ENCODE results near the gene CTSA.

GRCh38 chr20:45912344-45912682 is 21.2 kb downstream of the CTSA start:
- TF ChIP-seq, protein P1, sequence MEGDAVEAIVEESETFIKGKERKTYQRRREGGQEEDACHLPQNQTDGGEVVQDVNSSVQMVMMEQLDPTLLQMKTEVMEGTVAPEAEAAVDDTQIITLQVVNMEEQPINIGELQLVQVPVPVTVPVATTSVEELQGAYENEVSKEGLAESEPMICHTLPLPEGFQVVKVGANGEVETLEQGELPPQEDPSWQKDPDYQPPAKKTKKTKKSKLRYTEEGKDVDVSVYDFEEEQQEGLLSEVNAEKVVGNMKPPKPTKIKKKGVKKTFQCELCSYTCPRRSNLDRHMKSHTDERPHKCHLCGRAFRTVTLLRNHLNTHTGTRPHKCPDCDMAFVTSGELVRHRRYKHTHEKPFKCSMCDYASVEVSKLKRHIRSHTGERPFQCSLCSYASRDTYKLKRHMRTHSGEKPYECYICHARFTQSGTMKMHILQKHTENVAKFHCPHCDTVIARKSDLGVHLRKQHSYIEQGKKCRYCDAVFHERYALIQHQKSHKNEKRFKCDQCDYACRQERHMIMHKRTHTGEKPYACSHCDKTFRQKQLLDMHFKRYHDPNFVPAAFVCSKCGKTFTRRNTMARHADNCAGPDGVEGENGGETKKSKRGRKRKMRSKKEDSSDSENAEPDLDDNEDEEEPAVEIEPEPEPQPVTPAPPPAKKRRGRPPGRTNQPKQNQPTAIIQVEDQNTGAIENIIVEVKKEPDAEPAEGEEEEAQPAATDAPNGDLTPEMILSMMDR (IDR thresholded peaks at IDR 0.05): no peak
- TF ChIP-seq POLR2A (IDR thresholded peaks at IDR 0.05): no peak
